C4-2B (cell line): Measurements from ENCODE around the gene MIPEP.

Experiments
- H3K27ac ChIP-seq: fragments of 450-650 bp; 2 replicates; pipeline ENCODE4 v1.5.1; 2017
- CTCF ChIP-seq: fragments of 450-650 bp; conservative IDR thresholded peaks from 2 replicates; pipeline ENCODE4 v1.5.1; 2017; ENCODE audit warnings: mild to moderate bottlenecking
- ZFX ChIP-seq: fragments of 450-650 bp; IDR thresholded peaks from 2 replicates; pipeline ENCODE4 v1.6.1; 2017

The MIPEP gene

GRCh38 chr13:23703246-23703860, 185.8 kb downstream of the MIPEP start:
- TF ChIP-seq CTCF (no peak), ZFX (no peak)
- H3K27ac ChIP-seq, result no peak overlapping the region

- H3K27ac ChIP-seq, result no peak overlapping the region
- TF ChIP-seq CTCF, result no peak
- no peak for TF ChIP-seq ZFX
Observed at GRCh38 chr13:23701636-23702035, 187.6 kb downstream of the MIPEP start.

GRCh38 chr13:23701186-23701585, 188.0 kb downstream of the MIPEP start:
- H3K27ac ChIP-seq, result no peak overlapping the region
- TF ChIP-seq CTCF, result no peak
- TF ChIP-seq ZFX, result no peak

- TF ChIP-seq ZFX, result no peak
- no peak for TF ChIP-seq CTCF
- H3K27ac ChIP-seq, result no peak overlapping the region
Observed at GRCh38 chr13:23699271-23699670, 189.9 kb downstream of the MIPEP start.

- TF ChIP-seq ZFX (no peak), CTCF (no peak)
- no peak overlapping the region for H3K27ac ChIP-seq
Observed at GRCh38 chr13:23697772-23698313, 191.4 kb downstream of the MIPEP start.

- H3K27ac ChIP-seq, result no peak overlapping the region
- TF ChIP-seq ZFX, result no peak
- TF ChIP-seq CTCF, result no peak
Observed at GRCh38 chr13:23696610-23697009, 192.6 kb downstream of the MIPEP start.

- H3K27ac ChIP-seq, result no peak overlapping the region
- no peak for TF ChIP-seq CTCF
- TF ChIP-seq ZFX, result no peak; the same call in 1 of the 2 replicates
Observed at GRCh38 chr13:23695711-23696464, 193.3 kb downstream of the MIPEP start.
